Measurements from ENCODE around the gene BCL2.

The BCL2 gene

GRCh38 chr18:63135101-63135500 lies 184.5 kb downstream of the BCL2 start:
- no peak for DNase-seq

GRCh38 chr18:63132819-63133200 lies 186.8 kb downstream of the BCL2 start:
- DNase-seq = no peak

GRCh38 chr18:63131959-63132818 lies 187.4 kb downstream of the BCL2 start:
- DNase-seq = no peak

GRCh38 chr18:63131106-63131958 lies 188.2 kb downstream of the BCL2 start:
- peak; percentile 64 for DNase-seq

- DNase-seq = no peak
Measured at GRCh38 chr18:63130176-63130575, 189.4 kb downstream of the BCL2 start.

- DNase-seq = no peak
Measured at GRCh38 chr18:63128237-63128974, 191.2 kb downstream of the BCL2 start.

- DNase-seq = no peak
Measured at GRCh38 chr18:63126134-63127069, 193.2 kb downstream of the BCL2 start.

- DNase-seq = no peak
Measured at GRCh38 chr18:63120620-63121019, 198.9 kb downstream of the BCL2 start.

GRCh38 chr18:63119647-63120046 lies 199.9 kb downstream of the BCL2 start:
- DNase-seq = peak; percentile 23

GRCh38 chr18:63113899-63114565 lies 205.5 kb downstream of the BCL2 start:
- no peak for DNase-seq

- no peak for DNase-seq
Measured at GRCh38 chr18:63112706-63113105, 206.9 kb downstream of the BCL2 start.

- DNase-seq = peak; percentile 26
Measured at GRCh38 chr18:63111671-63112402, 207.7 kb downstream of the BCL2 start.

GRCh38 chr18:63109802-63110201 lies 209.8 kb downstream of the BCL2 start:
- DNase-seq = no peak

GRCh38 chr18:63109022-63109421 lies 210.5 kb downstream of the BCL2 start:
- no peak for DNase-seq

- no peak for DNase-seq
Measured at GRCh38 chr18:63107931-63108330, 211.6 kb downstream of the BCL2 start.

- DNase-seq = no peak
Measured at GRCh38 chr18:63107171-63107845, 212.3 kb downstream of the BCL2 start.

- no peak for DNase-seq
Measured at GRCh38 chr18:63106727-63107126, 212.8 kb downstream of the BCL2 start.

- DNase-seq = no peak
Measured at GRCh38 chr18:63105636-63106316, 213.8 kb downstream of the BCL2 start.

GRCh38 chr18:63104868-63105267 lies 214.7 kb downstream of the BCL2 start:
- DNase-seq = no peak
